ENCODE measurements around the gene NFE2L3. TPM values are rescaled to one million over a fixed set of nuclear protein-coding genes. Genes with fewer than 3 reads are reported as not detected.

Gene NFE2L3
- total and polyA plus RNA-seq, 4 donors: 0.38 to 3.1 (median 1.5) TPM

DNA sequence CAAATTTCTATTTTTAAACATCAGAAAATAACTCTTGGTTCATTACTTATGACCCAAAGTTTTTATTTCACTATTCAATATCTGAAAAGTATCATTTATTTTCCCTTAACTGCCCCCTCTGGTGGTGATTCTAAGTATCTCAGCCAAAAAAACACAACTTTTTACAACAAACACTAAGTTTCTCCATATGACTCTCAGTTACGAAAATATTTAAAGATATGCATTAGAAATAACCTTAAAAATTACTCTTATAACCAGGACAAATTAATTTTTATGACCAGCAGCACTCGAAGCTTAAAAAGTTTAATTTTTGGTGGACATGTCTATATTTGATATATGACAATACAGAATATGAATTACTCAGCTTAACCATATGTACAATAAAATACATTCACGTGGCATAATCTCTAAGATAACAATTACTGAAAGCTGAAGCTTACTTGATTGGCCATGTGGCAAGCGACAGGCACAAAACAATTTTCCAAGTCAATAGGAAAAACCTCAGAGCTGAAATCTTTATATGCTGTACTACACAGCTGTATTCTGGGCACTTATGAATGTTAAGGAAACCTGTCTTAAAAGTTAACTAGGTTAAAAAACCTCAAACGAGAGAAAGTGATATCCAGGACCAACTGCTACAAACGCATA, 46.3 kb downstream of the NFE2L3 start:
- peak overlapping the region; percentile 95 to 98 for H3K4me3 ChIP-seq (ENCODE audit: low read length in 2 of 2)
- no peaks in the 10 kb centered on the region for H3K9me3 ChIP-seq (ENCODE audit: control insufficient read depth, low read length)
- intact Hi-C loops (cut with DNase I): loop anchor here in 1 of 2 donors (10.0 kb wide), 1 partner anchor 167 kb away; no protein-coding TSS in a partner anchor
- DNase-seq (no peak), ATAC-seq (ENCODE audit: low FRiP score) (no peak)
- H3K27me3 ChIP-seq (ENCODE audit: control insufficient read depth in 1 of 2, insufficient read depth in 2 of 2, low read length in 1 of 2): no peaks in the 10 kb centered on the region
- H3K36me3 ChIP-seq (ENCODE audit: control insufficient read depth in 1 of 2, insufficient read depth in 2 of 2, low read length in 1 of 2): peaks cover 0 to 3% of the 10 kb centered on the region in 2 donors
- no peak overlapping the region for H3K27ac ChIP-seq (ENCODE audit: low read depth in 1 of 2, low read length in 2 of 2)
- WGBS, 2 donors: 0% methylated on average over 6 of the region's 6 CpGs
- peaks cover 1 to 3% of the 10 kb centered on the region in 2 donors for H3K4me1 ChIP-seq (ENCODE audit: control insufficient read depth in 1 of 2, insufficient read depth in 2 of 2, low read length in 2 of 2)

DNA sequence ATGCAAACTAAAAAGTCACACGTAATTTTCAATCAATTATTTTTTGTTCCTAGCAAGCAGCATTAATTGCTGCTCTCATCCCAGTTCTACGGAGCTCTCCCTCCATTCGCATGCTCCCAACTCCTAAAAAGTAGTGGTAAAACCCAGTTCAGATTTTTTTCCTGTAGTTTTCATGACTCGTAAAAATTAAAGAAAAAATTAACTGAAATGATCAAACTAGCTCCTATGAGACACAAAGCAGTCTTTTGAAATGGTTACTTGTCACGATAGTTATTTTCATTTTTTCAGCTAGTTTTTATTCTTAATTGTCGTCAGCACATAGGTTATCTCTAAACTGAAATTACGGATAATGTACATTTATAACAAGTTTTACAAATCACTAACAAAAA, 46.8 kb downstream of the NFE2L3 start:
- no peak for DNase-seq
- Histone ChIP-seq H3K9me3 (ENCODE audit: control insufficient read depth, low read length) (no peaks in the 10 kb centered on the region), H3K36me3 (ENCODE audit: control insufficient read depth in 1 of 2, insufficient read depth in 2 of 2, low read length in 1 of 2) (peaks cover 0 to 2% of the 10 kb centered on the region in 2 donors), H3K27ac (ENCODE audit: low read depth in 1 of 2, low read length in 2 of 2) (no peak overlapping the region), H3K27me3 (ENCODE audit: control insufficient read depth in 1 of 2, insufficient read depth in 2 of 2, low read length in 1 of 2) (no peaks in the 10 kb centered on the region), H3K4me1 (ENCODE audit: control insufficient read depth in 1 of 2, insufficient read depth in 2 of 2, low read length in 2 of 2) (peaks cover 1 to 3% of the 10 kb centered on the region in 2 donors), H3K4me3 (ENCODE audit: low read length in 2 of 2) (peak overlapping the region; percentile 95 to 98)
- no peak for ATAC-seq (ENCODE audit: low FRiP score)
- intact Hi-C loops (cut with DNase I): loop anchor here in 1 of 2 donors (10.0 kb wide), 1 partner anchor 166 kb away; no protein-coding TSS in a partner anchor
- WGBS, 2 donors: 0% methylated on average over 7 of the region's 7 CpGs

DNA sequence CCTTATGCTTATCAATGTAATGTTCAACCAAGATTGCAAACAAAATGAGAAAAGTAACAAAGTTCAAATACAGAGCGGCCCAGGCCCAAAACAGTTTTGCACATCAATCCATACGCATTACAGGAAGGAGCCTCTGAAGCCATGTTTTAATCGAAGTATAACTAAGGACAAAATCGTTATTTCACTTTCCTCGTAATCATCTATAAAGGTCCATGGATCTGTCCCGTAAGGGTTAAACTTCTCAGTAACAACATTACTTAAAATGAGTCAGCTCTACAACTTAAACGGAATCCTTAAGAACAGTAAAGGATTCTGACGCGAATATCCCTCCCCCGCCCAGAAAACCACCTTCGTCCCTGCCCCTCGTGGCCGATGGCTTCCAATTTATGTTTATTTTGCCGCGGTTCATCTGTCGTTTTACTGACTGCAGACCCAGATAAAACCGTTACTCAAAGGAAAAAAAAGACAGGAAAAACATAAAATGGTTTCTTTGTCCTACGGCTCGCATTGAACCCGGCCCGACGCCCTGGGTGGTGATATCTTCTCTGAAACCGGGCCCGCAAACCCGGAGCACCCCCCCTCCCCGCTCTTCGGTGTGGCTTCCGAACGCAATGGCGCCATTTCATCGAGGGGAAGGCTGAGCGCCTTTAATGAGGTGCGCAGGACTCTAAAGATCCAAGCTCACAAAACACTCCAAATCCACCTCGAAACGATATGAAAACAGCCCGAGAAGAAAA, 47.5 kb downstream of the NFE2L3 start:
- Histone ChIP-seq H3K27ac (ENCODE audit: low read depth in 1 of 2, low read length in 2 of 2) (peak overlapping the region; percentile 90 to 100), H3K4me1 (ENCODE audit: control insufficient read depth in 1 of 2, insufficient read depth in 2 of 2, low read length in 2 of 2) (peaks cover under 1 to 5% of the 10 kb centered on the region in 2 donors), H3K9me3 (ENCODE audit: control insufficient read depth, low read length) (no peaks in the 10 kb centered on the region), H3K27me3 (ENCODE audit: control insufficient read depth in 1 of 2, insufficient read depth in 2 of 2, low read length in 1 of 2) (no peaks in the 10 kb centered on the region), H3K36me3 (ENCODE audit: control insufficient read depth in 1 of 2, insufficient read depth in 2 of 2, low read length in 1 of 2) (peaks cover 0 to 2% of the 10 kb centered on the region in 2 donors), H3K4me3 (ENCODE audit: low read length in 2 of 2) (peak overlapping the region; percentile 95 to 98)
- 0% methylated on average over 36 of the region's 36 CpGs for WGBS, 2 donors
- peak; percentile 83 to 85 for DNase-seq
- peak; percentile 53 for ATAC-seq (ENCODE audit: low FRiP score)
- intact Hi-C loops (cut with DNase I): loop anchor here (10.0 kb wide), 3 partner anchors 165 to 965 kb away; partner anchors contain the start of genes HOXA3 (in 1 of the 2), HOXA7 (in 1 of the 2) and HOXA9 (in 1 of the 2)

DNA sequence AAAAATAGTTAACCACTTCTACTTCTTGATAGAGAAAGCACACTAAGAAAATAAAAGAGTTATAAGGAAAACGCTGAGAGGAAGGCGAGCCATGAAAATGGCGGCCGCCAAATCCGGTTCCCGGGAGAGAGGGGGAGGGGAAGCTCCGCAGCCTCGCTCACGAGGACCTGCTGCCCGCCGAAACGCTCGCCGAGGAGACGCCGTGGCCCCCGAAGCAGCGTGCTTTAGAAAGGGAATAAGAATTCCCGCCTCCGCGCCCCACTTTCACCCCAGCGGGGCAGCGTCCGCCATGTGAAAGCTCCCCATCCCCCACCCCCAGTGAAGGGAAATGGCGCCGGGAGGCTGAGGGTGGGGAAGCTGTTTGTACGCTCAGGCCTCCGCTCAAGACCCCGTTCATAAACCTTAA, 48.0 kb downstream of the NFE2L3 start:
- Histone ChIP-seq H3K4me3 (ENCODE audit: low read length in 2 of 2) (peak overlapping the region; percentile 95 to 98), H3K27me3 (ENCODE audit: control insufficient read depth in 1 of 2, insufficient read depth in 2 of 2, low read length in 1 of 2) (no peaks in the 10 kb centered on the region), H3K36me3 (ENCODE audit: control insufficient read depth in 1 of 2, insufficient read depth in 2 of 2, low read length in 1 of 2) (peaks cover 0 to 2% of the 10 kb centered on the region in 2 donors), H3K9me3 (ENCODE audit: control insufficient read depth, low read length) (no peaks in the 10 kb centered on the region), H3K27ac (ENCODE audit: low read depth in 1 of 2, low read length in 2 of 2) (peak overlapping the region; percentile 90 to 100), H3K4me1 (ENCODE audit: control insufficient read depth in 1 of 2, insufficient read depth in 2 of 2, low read length in 2 of 2) (peaks cover 0 to 6% of the 10 kb centered on the region in 2 donors)
- peak; percentile 76 to 89 for DNase-seq
- intact Hi-C loops (cut with DNase I): loop anchor here (10.0 kb wide), 2 partner anchors 955 to 965 kb away; partner anchors contain the start of genes HOXA3 (in 1 of the 2), HOXA7 (in 1 of the 2) and HOXA9 (in 1 of the 2)
- ATAC-seq (ENCODE audit: low FRiP score): peak; percentile 70
- 0% methylated on average over 26 to 29 of the region's 29 CpGs for WGBS, 2 donors

DNA sequence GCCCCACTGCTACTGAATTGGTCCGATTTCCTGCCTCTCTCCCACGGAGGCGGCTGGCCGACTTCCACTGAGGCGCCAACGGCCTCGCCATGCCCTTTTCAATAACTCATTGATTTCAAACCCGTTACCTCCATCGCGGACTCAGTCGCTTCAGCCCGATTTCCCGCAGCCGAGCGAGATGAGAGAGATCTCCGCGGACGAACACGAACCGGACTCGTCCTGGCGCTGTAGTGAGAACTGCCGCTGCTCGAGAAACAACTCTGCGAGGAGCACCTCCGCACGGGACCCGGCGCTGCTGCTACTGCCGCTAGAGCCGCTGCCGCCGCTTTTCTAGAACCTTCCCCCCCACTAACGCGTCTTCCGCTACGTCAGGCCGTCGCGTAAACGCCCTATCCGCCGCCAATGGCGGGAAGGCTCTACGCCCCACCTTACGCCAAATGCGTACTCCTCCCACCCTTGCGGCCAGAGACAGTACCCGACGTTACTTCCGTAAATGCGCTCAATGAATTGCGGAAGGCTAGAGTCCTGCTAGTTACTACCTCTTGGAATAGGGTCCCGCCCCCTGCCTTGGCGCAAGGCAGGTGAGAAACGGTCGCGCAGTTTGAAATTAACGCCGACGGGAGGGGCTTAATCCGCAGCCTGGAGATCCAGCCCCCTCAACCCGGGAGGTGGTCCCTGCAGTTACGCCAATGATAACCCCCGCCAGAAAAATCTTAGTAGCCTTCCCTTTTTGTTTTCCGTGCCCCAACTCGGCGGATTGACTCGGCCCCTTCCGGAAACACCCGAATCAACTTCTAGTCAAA, 48.6 kb downstream of the NFE2L3 start, which contains the start of gene HNRNPA2B1:
Gene HNRNPA2B1, minus strand, starts transcription at position 303 of the 803 bp plus-strand sequence. Its CDS starts 169 bp downstream, at position 134.
- Histone ChIP-seq H3K4me1 (ENCODE audit: control insufficient read depth in 1 of 2, insufficient read depth in 2 of 2, low read length in 2 of 2) (peaks cover 0 to 6% of the 10 kb centered on the region in 2 donors), H3K9me3 (ENCODE audit: control insufficient read depth, low read length) (no peaks in the 10 kb centered on the region), H3K27me3 (ENCODE audit: control insufficient read depth in 1 of 2, insufficient read depth in 2 of 2, low read length in 1 of 2) (no peaks in the 10 kb centered on the region), H3K36me3 (ENCODE audit: control insufficient read depth in 1 of 2, insufficient read depth in 2 of 2, low read length in 1 of 2) (no peaks in the 10 kb centered on the region), H3K4me3 (ENCODE audit: low read length in 2 of 2) (peak within 1 kb of the TSS; percentile 95 to 98), H3K27ac (ENCODE audit: low read depth in 1 of 2, low read length in 2 of 2) (peak within 1 kb of the TSS; percentile 90 to 100)
- ATAC-seq (ENCODE audit: low FRiP score) (peak; percentile 95), DNase-seq (peak; percentile 98 to 99)
- WGBS, 2 donors: 0% methylated on average over 70 to 71 of the region's 71 CpGs
- intact Hi-C loops (cut with DNase I): loop anchor here (1.0 to 10.0 kb wide), 3 partner anchors 337 to 964 kb away; partner anchors contain the start of genes HOXA3 (in 1 of the 2), HOXA7 (in 1 of the 2) and HOXA9 (in 1 of the 2)

DNA sequence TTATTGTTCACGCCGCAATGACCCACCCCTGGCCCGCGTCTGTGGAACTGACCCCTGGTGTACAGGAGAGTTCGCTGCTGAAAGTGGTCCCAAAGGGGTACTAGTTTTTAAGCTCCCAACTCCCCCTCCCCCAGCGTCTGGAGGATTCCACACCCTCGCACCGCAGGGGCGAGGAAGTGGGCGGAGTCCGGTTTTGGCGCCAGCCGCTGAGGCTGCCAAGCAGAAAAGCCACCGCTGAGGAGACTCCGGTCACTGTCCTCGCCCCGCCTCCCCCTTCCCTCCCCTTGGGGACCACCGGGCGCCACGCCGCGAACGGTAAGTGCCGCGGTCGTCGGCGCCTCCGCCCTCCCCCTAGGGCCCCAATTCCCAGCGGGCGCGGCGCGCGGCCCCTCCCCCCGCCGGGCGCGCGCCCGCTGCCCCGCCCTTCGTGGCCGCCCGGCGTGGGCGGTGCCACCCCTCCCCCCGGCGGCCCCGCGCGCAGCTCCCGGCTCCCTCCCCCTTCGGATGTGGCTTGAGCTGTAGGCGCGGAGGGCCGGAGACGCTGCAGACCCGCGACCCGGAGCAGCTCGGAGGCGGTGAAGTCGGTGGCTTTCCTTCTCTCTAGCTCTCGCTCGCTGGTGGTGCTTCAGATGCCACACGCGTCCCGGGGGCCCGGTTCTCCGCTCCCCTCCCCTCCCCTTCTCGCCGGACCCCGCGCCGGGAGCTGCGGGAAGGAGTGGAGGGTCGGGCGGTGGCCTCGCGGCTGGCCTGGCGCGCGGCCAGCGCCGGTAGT, 49.4 kb downstream of the NFE2L3 start, which contains the start of gene CBX3:
Gene CBX3, plus strand, starts transcription at position 499 of the 772 bp plus-strand sequence. CDS start 1,254 bp downstream, outside the sequence.
- peak within 1 kb of the TSS; percentile 95 to 98 for H3K4me3 ChIP-seq (ENCODE audit: low read length in 2 of 2)
- H3K27me3 ChIP-seq (ENCODE audit: control insufficient read depth in 1 of 2, insufficient read depth in 2 of 2, low read length in 1 of 2): no peaks in the 10 kb centered on the region
- intact Hi-C loops (cut with DNase I): loop anchor here (1.0 to 10.0 kb wide), 3 partner anchors 338 to 963 kb away; partner anchors contain the start of genes HOXA3 (in 1 of the 2), HOXA7 (in 1 of the 2) and HOXA9 (in 1 of the 2)
- WGBS, 2 donors: 1 to 14% methylated on average over 43 to 86 of the region's 86 CpGs
- peak; percentile 95 to 96 for DNase-seq
- H3K9me3 ChIP-seq (ENCODE audit: control insufficient read depth, low read length): no peaks in the 10 kb centered on the region
- H3K27ac ChIP-seq (ENCODE audit: low read depth in 1 of 2, low read length in 2 of 2): peak within 1 kb of the TSS; percentile 80 to 100
- ATAC-seq (ENCODE audit: low FRiP score): peak; percentile 84
- H3K4me1 ChIP-seq (ENCODE audit: control insufficient read depth in 1 of 2, insufficient read depth in 2 of 2, low read length in 2 of 2): peaks cover 0 to 6% of the 10 kb centered on the region in 2 donors
- no peaks in the 10 kb centered on the region for H3K36me3 ChIP-seq (ENCODE audit: control insufficient read depth in 1 of 2, insufficient read depth in 2 of 2, low read length in 1 of 2)

Measured in aorta (tissue), 5 donors.